GM18520 (cell line): ENCODE data around the gene RBBP6.
"Not testable (repeated sequence)": the region's sequence is repeated elsewhere in the genome, so short reads cannot be mapped to it uniquely, and the experiment has no call there.

Experiments
- ATAC-seq: cut with Tn5 transposase; IDR thresholded peaks from one replicate; pipeline ENCODE4 v1.9.1; 2021; ENCODE audit not compliant: unreplicated experiment

The RBBP6 gene

DNA sequence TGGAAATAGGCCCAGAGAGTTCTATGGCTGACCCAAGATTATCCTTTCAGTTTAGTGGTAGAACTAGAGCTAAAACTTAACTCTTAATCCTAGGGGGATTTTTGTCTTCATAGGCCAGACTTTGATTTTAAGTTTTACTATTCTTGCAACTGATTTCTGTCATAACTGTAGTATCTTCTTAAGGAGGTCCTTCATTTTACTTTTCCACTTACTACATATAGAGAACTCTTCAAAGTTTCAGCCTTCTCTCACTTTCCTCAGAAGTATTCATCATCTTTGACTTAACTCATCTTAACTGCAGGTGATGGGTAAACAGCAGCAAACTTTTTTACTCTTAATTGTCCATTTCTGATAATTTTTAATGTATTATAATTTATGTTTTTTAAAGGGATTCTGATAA lies 23.4 kb downstream of the RBBP6 start:
- ATAC-seq, result no peak

DNA sequence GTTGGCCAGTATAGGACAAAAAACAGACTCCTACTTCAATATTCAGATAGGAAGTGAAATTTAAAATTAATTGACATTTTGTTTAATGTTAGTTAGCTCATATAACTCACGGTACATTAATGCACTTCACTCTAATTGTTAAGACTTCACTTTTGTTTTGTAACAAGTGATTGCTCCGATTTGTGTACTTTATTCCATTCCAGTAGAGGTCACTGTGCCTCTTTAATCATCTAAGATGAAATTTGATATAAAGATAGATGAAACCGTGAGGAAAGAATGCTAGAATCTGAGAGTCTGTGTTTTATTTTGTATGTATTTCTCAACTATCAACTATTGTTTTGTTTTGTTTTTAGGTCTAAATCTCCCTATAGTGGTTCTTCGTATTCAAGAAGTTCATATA lies 29.0 kb downstream of the RBBP6 start:
- no peak for ATAC-seq

DNA sequence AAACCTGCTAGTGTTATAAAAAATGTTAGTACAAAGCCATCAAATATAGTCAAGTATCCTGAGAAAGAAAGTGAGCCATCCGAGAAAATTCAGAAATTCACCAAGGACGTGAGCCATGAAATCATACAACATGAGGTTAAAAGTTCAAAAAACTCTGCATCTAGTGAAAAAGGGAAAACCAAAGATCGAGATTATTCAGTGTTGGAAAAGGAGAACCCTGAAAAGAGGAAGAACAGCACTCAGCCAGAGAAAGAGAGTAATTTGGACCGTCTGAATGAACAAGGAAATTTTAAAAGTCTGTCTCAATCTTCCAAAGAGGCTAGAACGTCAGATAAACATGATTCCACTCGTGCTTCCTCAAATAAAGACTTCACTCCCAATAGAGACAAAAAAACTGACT lies 31.7 kb downstream of the RBBP6 start:
- no peak for ATAC-seq

DNA sequence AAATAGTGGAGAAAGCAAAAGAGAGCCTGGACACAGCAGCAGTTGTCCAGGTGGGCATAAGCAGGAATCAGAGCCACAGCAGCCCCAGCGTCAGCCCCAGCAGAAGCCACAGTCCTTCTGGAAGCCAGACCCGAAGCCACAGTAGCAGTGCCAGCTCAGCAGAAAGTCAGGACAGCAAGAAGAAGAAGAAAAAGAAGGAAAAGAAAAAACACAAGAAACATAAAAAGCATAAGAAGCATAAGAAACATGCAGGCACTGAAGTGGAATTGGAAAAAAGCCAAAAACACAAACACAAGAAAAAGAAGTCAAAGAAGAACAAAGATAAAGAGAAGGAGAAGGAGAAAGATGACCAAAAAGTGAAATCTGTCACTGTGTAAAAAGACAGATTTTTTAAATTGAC lies 32.7 kb downstream of the RBBP6 start:
- no peak for ATAC-seq

DNA sequence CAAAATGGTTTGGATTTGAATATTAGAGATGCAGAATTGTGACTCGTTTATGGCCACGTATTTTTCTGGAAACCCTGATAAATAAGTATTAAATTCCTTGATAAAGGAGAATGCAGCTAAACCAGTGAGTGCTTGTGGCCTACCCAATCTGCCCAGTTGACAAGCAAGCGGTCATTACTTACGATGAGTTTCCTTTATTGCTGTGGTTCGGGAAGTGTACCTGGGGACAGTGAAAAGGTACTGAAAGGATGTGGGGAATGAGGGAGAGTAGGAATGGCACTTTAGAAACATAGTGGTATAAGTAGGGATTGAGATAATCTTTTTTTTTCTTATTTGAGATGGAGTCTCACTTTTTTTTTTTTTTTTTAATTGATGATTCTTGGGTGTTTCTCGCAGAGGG lies 33.8 kb downstream of the RBBP6 start:
- ATAC-seq, result no peak

DNA sequence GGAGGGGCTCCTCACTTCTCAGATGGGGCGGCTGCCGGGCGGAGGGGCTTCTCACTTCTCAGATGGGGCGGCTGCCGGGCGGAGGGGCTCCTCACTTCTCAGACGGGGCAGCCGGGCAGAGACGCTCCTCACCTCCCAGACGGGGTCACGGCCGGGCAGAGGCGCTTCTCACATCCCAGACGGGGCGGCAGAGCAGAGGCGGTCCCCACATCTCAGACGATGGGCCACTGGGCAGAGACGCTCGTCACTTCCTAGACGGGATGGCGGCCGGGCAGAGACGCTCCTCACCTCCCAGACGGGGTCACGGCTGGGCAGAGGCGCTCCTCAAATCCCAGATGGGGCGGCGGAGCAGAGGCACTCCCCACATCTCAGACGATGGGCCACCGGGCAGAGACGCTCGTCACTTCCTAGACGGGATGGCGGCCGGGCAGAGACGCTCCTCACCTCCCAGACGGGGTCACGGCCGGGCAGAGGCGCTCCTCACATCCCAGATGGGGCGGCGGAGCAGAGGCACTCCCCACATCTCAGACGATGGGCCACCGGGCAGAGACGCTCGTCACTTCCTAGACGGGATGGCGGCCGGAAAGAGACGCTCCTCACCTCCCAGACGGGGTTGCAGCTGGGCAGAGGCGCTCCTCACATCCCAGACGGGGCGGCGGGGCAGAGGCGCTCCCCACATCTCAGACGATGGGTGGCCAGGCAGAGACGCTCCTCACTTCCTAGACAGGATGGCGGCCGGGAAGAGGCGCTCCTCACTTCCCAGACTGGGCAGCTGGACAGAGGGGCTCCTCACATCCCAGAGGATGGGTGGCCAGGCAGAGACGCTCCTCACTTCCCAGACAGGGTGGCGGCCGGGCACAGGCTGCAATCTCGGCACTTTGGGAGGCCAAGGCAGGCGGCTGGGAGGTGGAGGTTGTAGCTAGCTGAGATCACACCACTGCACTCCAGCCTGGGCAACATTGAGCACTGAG lies 35.4 kb downstream of the RBBP6 start:
- not testable (repeated sequence) for ATAC-seq

DNA sequence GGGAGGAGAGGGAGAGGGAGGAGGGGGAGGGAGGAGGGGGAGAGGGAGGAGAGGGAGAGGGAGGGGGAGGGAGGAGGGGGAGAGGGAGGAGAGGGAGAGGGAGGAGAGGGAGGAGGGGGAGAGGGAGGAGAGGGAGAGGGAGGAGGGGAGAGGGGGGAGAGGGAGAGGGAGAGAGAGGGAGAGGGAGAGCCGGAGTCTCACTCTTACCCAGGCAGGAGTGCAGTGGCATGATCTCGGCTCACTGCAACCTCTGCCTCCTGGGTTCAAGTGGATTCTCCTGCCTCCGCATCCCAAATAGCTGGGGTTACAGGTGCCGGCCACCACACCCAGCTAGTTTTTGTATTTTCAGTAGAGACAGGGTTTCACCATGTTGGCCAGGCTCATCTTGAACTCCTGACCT lies 36.4 kb downstream of the RBBP6 start:
- ATAC-seq, result not testable (repeated sequence)

DNA sequence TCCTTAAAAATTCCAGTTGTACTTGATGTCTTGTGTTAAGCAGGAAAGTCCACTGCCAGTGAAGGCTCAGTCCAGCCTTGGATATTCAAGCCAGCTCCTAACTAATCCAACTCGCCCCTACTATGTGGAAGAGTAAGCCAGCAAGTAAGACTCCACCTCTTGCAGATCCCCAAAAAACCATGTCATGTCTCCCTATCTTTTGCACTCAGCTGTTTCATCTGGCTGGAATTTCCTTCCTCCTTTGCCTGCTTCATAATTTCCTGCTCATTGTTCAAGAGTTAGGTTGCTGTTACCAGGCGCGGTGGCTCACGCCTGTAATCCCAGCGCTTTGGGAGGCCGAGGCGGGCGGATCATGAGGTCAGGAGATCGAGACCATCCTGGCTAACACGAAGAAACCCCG lies 37.8 kb downstream of the RBBP6 start:
- no peak for ATAC-seq

DNA sequence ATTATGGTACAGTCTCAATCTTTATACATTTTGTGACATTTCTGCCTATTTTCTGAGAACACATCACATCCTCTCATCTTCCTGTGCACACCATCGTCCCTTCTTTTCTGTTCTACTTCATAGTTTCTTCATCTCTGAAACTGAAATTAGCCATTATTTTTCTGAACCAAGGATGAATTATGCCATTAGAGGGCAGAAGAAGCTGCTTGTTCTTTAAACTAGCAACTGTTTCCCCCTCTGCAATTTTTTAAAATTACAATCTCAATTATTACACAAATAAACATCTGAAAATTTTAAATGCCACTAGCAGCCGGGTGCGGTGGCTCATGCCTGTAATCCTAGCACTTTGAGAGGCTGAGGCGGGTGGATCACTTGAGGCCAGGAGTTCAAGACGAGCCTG lies 41.3 kb downstream of the RBBP6 start:
- no peak for ATAC-seq

DNA sequence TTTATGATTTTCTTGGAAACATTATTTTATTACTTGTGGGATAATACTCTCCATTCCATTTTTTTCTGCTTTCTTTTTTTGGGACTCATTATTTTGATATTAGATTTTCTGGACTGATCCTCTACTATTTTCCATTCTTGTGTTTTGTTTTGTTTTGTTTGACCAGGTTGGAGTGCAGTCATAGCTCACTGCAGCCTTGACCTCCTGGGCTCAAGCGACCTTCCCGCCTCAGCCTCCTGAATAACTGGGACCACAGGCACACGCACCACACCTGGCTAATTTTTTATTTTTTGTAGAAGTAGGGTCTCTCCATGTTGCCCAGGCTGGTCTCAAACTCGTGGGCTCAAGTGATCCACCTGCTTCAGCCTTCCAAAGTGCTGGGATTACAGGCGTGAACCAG lies 44.1 kb downstream of the RBBP6 start:
- ATAC-seq, result no peak

DNA sequence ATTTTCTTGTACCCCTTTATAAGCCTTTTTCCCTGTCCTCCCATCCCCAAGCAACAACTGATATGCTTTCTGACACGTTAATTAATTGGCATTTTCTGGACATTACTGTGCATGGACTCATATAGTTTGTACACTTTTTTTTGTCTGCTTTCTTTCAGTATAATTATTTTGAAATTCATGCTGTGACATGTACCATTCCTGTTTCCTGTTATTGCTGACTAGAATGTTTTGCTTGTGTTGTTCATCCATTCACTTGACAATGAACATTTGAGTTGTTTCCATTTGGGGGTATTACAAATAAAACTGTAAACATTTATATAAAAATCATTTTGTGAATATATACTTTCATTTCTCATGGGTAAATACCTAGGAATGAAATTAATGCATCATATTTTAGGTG lies 50.6 kb downstream of the RBBP6 start:
- ATAC-seq, result no peak

DNA sequence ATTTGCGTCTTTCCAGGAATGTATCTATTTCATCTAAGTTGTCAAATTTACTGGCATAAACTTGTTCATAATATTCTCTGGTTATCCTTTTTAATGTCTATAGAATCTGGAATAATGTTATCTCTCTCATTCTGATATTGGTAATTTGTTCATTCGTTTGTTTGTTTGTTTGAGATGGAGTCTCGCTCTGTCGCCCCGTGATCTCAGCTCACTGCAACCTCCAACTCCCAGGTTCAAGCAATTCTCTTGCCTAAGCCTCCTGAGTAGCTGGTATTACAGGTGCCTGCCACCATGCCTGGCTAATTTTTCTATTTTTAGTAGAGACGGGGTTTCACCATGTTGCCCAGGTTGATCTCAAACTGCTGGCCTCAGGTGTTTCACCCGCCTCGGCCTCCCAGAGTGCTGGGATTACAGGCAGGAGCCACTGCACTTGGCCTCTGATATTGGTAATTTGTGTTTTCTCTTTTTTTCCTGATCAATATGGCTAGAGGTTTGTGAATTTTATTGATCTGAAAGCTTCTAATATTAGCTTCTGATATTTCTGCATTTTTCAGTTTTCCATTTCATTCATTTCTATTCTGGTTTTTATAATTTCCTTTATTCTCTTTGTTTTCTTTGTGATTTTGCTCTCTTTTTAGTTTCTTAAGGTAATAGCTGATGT lies 59.5 kb downstream of the RBBP6 start:
- no peak for ATAC-seq

DNA sequence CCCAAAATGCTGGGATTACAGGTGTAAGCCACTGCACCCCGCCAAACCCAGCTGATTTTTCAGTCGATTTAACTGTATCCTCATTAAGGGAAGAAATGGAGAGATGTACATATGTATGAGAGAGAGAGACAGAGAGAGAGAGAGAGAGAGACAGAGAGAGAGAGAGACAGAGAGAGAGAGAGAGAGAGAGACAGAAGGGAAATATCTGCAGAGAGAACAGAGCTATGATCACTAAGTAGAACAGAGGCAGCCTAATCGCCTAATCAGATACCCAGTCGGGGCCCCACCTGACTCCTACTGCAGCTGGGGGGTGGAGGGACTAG lies 70.0 kb downstream of the RBBP6 start:
- no peak for ATAC-seq

DNA sequence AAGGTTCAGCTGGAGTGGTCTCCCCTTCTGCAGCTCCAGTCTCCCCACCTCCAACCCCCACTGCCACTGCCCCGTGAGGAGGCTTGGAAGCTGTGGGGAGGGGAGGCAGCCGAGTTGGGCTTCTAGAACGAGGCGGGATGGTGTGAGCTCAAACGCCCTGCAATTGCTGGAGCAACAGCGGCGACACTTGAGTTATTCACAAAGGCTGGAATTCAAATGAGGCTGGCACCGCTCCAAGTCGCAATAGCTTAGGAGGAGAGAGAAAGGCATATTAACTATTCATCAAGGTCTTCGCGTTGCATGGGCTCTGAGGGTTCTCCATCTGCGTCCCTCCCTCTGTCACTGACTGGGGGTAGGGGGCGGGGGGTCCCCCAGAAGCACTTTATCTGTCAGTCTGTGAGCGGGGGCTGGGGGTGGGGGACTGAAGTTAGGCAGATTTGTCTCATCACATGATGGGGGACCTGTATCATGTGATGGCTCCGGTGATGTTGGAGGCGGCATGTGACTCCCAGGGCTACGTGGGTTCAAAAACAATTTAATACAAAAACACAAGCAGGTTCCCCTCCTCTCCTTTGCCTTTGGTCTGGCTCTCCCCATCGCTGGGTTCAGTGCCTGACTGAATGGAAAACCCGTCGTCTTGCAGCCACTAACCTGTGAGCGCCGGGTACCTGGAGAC lies 70.5 kb downstream of the RBBP6 start:
- ATAC-seq, result no peak

DNA sequence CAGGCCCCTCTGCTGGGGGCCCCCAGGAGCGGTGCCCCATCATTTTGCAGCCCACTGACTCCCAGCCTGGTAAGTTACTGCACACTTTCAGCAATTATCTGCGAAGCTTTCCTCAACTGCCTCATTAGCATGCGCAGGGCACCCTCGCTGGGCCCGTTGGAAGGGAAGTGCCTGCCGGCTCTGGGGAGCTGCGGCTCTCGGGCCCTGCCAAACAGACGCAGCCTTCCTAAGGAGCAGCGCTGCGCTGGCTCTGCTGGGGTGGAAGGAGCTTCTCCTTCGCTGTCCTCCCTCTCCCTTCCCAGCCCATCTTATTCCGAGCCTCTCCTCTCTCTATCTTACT lies 71.0 kb downstream of the RBBP6 start:
- no peak for ATAC-seq

DNA sequence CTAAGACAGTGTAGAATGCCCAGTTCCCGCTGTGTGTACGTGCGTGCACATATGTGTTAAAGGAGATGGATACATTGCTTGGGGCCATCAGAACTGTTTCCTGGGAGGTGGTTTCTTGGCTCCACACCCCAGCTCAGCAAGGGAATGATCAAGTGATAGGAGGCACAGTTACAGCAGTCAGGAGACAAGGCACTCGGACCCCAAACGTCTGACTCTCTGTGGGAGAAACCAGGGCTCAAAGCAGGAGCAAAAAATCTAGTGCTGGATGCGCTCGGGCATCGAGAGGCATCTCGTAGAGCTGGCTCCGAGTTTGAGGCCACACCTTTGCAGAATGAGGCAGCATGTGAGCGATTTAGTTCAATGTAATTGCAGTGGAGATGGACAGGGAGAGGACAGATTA lies 71.9 kb downstream of the RBBP6 start:
- ATAC-seq, result no peak

DNA sequence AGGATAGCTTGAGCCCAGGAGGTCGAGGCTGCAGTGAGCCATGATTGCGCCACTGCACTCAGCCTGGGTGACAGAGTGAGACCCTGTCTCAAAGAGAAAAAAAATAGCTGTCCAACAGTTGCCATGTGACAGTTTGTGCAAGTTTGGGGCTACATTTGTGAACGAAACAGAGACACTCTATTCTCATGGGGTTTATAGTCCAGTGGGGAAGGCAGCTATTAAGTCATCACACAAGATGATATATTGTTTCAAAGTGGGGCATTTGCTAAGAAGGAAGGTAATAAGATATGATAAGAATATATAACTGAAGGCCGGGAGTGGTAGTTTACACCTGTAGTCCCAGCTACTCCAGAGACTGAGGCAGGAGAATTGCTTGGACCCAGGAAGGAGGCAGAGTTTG lies 73.3 kb downstream of the RBBP6 start:
- ATAC-seq, result no peak

DNA sequence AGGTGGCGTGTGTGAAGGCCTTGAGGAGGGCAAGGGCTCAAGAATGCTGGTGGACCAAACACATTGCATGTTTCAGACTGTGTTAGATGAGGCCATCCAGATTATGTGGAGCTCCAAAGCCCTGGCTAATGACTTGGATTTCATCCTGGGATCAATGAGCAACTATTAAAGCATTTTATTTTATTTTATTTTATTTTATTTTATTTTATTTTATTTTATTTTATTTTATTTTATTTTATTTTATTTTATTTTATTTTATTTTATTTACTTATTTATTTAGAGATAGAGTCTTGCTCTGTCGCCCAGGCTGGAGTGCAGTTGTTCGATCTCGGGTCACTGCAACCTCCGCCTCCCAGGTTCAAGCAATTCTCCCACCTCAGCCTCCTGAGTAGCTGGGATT lies 73.9 kb downstream of the RBBP6 start:
- ATAC-seq, result not testable (repeated sequence)

DNA sequence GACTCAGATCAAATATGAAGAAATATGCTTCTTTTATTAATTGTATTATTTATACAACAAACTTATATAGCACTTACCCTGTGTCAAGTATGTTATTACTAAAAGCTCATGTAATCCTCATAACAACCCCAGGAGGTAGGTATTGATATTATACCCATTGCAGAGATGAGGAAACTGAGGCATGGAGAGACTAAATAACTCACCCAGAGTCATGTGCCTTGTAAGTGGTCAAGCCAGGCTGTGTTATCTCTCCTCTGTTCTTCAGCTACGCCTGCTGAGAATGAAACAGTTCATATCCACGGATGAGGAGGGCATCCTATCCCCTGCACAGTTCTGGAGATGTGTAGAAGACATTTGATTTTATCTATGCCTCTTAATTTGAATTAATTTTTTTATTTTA lies 78.1 kb downstream of the RBBP6 start:
- ATAC-seq, result no peak
